ENCODE measurements around the gene MIDN.

DNA sequence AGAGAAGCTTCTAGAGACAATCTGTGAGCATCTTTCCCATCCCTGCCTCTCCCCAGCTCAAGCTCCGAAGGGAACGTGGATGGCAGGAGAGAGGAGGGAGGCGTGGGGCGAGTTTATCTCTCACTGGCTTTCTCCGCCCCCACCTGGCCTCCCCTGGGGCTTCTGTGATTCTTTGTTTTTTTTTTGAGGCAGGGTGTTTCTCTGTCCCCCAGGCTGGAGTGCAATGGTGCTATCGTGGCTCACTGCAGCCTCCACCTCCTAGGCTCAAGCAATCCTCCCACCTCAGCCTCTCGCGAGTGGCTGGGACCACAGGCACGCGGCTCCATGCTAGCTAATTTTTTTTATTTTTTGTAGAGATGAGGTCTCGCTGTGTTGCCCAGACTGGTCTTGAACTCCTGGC lies 60.3 kb downstream of the MIDN start:
- TF ChIP-seq RAD21 (conservative IDR thresholded peaks at IDR 0.05 in 1 of 2, IDR thresholded peaks at IDR 0.05 in 1 of 2): no peak
- no peak for TF ChIP-seq RCOR1 (IDR thresholded peaks at IDR 0.05; ENCODE audit: low read depth, low read length)

All from A549 (cell line).